Activated CD4-positive, alpha-beta T cell treated with anti-CD3 and anti-CD28 coated beads, Interleukin-2, amount 10 ng/mL, durations not matched to agents 7 days and 5 days (primary cell): ENCODE data around the gene CHMP1A. TPM values are rescaled to one million over a fixed set of nuclear protein-coding genes. Genes with fewer than 3 reads are reported as not detected.
"Not testable (repeated sequence)": the region's sequence is repeated elsewhere in the genome, so short reads cannot be mapped to it uniquely, and the experiment has no call there.

Experiments
- CTCF ChIA-PET: fragments of 350-600 bp; sonication (Branson Sonifier 250); formaldehyde crosslinking; loops from one replicate; lab custom pipeline; 2021; ENCODE audit warnings: antibody characterized with exemption; lab: Charles Lee
- POLR2A ChIA-PET: fragments of 350-600 bp; sonication (Branson Sonifier 250); formaldehyde crosslinking; loops from one replicate; lab custom pipeline; 2021; ENCODE audit warnings: antibody characterized with exemption; lab: Charles Lee
- DNase-seq: peaks from one replicate; pipeline ENCODE4 v3.0.0-alpha.2; 2020
- H3K27ac Mint-ChIP-seq: one replicate; pipeline ENCODE4 v1.8.0; 2021; ENCODE audit warnings: mild to moderate bottlenecking, moderate library complexity, mixed read lengths
- H3K27me3 Mint-ChIP-seq: one replicate; pipeline ENCODE4 v1.8.0; 2021; ENCODE audit warnings: mixed read lengths
- H3K36me3 Mint-ChIP-seq: one replicate; pipeline ENCODE4 v1.8.0; 2021; ENCODE audit warnings: low read depth, mixed read lengths
- H3K4me1 Mint-ChIP-seq: one replicate; pipeline ENCODE4 v1.8.0; 2021; ENCODE audit warnings: mixed read lengths
- H3K4me3 Mint-ChIP-seq: one replicate; pipeline ENCODE4 v1.8.0; 2021; ENCODE audit warnings: mild to moderate bottlenecking, moderate library complexity, mixed read lengths
- H3K9me3 Mint-ChIP-seq: one replicate; pipeline ENCODE4 v1.8.0; 2021; ENCODE audit warnings: mixed read lengths
- total RNA-seq, 2 experiments: library from RNA; stranded (reverse); gene quantifications; one replicate each; pipeline ENCODE4 v1.2.3, GENCODE V29; 2021

Gene CHMP1A
- total RNA-seq, 2 experiments from 2014 or later, result 77.6 to 102 TPM

DNA sequence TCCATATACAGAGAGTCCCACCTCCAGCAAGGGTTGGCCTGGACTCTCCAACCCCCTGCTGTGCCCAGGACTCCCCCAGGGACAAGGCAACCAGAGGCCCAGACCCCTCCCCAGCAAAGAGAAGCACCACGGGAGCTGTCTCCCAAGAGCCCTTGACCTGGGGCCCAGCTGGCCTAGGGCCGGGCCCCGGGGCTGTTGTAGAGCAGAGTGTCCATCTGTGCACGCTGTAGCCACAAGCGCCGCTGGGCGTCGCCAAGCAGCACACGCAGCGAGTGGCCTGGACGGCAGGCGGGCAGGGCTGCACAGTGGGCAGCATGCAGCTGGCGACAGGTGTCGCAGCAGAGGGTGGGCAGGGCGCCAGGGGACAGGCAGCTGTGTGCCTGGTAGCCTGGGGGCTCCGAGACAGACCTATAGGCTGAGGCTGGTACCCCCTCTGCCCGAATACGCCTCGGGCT, 39.7 kb upstream of the CHMP1A start:
- no peak overlapping the region for H3K27ac Mint-ChIP-seq
- POLR2A ChIA-PET, result no interaction called here
- no peak overlapping the region for H3K4me3 Mint-ChIP-seq
- H3K27me3 Mint-ChIP-seq, result no peaks in the 10 kb centered on the region
- peaks cover 26% of the 10 kb centered on the region for H3K4me1 Mint-ChIP-seq
- H3K9me3 Mint-ChIP-seq, result no peaks in the 10 kb centered on the region
- H3K36me3 Mint-ChIP-seq, result peaks cover 7% of the 10 kb centered on the region
- no peak for DNase-seq
- CTCF ChIA-PET, result interaction anchor here (1.1 to 1.7 kb wide), 3 partner anchors 9 to 164 kb away, joined by 5 to 7 read pairs (median 5); no protein-coding TSS in a partner anchor

DNA sequence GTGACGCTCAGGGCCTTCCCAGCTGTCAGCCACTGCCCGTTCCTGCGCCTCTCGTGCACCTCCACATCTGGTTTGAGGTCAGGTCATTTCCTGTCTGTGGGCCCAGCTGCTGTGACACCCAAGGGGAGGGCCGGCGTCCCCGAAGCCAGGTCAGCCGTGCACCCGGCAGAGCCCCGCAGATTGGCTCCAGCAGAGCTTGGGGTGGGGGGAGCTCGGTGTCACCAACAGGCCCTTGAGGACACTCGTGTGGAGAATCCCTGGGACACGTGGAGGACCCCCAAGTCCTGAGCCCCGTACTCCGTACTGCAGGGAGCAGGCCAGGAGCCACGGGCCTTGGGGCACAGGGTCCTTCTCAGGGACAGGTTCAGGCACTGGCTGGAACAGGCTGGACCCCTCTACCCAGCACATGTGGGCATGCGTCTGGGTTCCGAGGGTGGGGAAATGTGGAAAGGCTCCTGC, 39.2 kb upstream of the CHMP1A start:
- H3K36me3 Mint-ChIP-seq, result peaks cover 7% of the 10 kb centered on the region
- POLR2A ChIA-PET, result no interaction called here
- H3K27me3 Mint-ChIP-seq, result no peaks in the 10 kb centered on the region
- CTCF ChIA-PET, result interaction anchor here (0.7 to 2.0 kb wide), 3 partner anchors 9 to 167 kb away, joined by 3 to 5 read pairs (median 4); no protein-coding TSS in a partner anchor
- H3K4me1 Mint-ChIP-seq, result peaks cover 23% of the 10 kb centered on the region
- H3K4me3 Mint-ChIP-seq, result no peak overlapping the region
- no peaks in the 10 kb centered on the region for H3K9me3 Mint-ChIP-seq
- peak overlapping the region; percentile 25 for H3K27ac Mint-ChIP-seq
- DNase-seq, result no peak

DNA sequence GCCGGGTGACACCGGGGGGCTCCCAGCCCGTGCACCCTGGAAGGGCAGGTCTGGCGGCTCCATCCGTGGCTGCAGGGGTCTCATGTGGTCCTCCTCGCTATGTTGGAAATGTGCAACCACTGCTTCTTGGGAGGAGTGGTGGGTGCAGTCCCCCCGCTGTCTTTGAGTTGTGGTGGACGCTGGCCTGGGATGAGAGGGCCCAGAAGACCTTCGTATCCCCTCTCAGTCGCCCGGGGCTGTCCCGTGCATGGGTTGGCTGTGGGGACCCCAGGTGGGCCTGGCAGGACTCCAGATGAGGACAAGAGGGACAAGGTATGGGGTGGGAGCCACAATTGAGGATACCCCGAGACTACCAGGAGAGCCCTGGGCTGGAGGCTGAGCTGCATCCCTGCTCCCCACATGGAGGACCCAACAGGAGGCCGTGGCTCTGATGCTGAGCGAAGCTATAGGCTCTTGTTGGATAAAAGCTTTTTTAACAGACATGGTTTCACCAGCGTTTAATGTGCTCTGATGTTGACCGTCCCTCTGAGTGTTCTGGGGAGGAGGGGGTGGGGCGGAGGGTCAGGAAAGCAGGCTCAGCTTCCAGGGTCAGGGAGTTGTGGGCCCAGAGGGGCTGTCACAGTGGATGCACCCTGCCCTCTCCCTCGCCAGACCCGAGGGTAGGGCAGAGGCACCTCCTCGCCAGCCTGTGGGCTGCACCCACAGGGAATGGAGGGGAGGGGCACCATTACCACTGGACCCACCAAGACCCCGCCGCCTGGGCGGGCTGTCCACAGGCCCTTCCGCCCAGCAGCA, 38.6 kb upstream of the CHMP1A start:
- Mint-ChIP-seq H3K36me3 (peaks cover 7% of the 10 kb centered on the region), H3K27me3 (no peaks in the 10 kb centered on the region), H3K9me3 (no peaks in the 10 kb centered on the region), H3K4me1 (peaks cover 23% of the 10 kb centered on the region), H3K27ac (peak overlapping the region; percentile 25), H3K4me3 (no peak overlapping the region)
- CTCF ChIA-PET, result interaction anchor here (0.7 to 2.0 kb wide), 4 partner anchors 10 to 168 kb away, joined by 3 to 5 read pairs (median 4); no protein-coding TSS in a partner anchor
- POLR2A ChIA-PET, result no interaction called here
- DNase-seq, result no peak

DNA sequence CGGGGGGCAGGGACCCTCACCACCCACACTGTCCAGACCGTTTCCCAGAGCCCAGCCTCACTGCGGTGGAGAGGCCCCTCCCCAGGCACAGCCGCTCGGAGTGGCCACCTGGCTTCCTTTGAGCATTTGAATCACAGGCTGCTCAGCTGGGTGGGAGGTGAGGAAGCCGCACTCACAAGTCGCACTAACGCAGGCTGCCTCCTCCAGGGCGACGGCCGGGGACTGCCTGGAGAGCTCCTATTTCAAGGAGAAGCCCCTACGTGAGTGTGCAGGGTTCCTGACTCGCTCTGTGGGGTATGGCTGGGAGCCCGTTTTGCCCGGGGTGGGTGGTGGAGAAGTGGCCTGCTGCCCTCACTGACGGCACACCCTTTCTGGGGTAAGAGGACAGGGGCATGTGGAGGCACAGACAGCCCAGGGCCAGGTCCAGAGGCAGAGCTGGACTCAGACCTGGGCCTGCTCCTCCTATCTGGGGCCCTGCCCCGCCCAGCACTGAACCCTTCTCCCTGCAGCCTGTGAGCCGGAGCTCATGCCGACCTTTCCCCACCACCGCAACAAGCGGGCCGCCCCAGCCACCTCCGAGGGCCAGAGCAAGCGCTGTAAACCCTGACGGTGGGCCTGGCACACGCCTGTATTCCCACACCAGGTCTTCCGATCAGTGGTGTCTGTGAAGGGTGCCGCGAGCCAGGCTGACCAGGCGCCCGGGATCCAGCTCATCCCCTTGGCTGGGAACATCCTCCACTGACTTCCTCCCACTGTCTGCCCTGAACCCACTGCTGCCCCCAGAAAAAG, 37.8 kb upstream of the CHMP1A start:
- H3K27ac Mint-ChIP-seq, result no peak overlapping the region
- ChIA-PET CTCF (interaction anchor here (1.0 to 2.0 kb wide), 3 partner anchors 115 to 168 kb away, joined by 3 to 4 read pairs (median 4); no protein-coding TSS in a partner anchor), POLR2A (no interaction called here)

DNA sequence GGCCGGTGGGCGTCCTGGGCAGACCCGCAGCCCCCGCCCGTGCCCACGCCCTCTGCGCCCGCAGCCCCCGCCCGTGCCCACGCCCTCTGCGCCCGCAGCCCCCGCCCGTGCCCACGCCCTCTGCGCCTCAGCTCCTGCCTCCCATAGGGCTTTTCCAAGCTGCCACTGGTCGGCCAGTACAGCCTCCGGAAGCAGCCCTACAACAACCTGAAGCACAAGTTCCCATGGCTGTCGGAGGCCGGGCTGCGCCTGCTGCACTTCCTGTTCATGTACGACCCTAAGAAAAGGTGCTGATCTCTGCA, 37.2 kb upstream of the CHMP1A start:
- H3K27me3 Mint-ChIP-seq, DNase-seq, H3K27ac Mint-ChIP-seq, POLR2A ChIA-PET, H3K4me3 Mint-ChIP-seq, H3K9me3 Mint-ChIP-seq: not testable (repeated sequence)
- H3K4me1 Mint-ChIP-seq, result peaks cover 23% of the 10 kb centered on the region
- CTCF ChIA-PET, result interaction anchor here (1.2 to 2.0 kb wide), 2 partner anchors 167 to 169 kb away, joined by 4 read pairs; no protein-coding TSS in a partner anchor
- peaks cover 12% of the 10 kb centered on the region for H3K36me3 Mint-ChIP-seq

More for the DNA sequence above, 37.8 kb upstream of the CHMP1A start:
- Mint-ChIP-seq H3K4me3 (no peak overlapping the region), H3K36me3 (peaks cover 9% of the 10 kb centered on the region), H3K27me3 (no peaks in the 10 kb centered on the region), H3K4me1 (peaks cover 25% of the 10 kb centered on the region), H3K9me3 (no peaks in the 10 kb centered on the region)
- no peak for DNase-seq

DNA sequence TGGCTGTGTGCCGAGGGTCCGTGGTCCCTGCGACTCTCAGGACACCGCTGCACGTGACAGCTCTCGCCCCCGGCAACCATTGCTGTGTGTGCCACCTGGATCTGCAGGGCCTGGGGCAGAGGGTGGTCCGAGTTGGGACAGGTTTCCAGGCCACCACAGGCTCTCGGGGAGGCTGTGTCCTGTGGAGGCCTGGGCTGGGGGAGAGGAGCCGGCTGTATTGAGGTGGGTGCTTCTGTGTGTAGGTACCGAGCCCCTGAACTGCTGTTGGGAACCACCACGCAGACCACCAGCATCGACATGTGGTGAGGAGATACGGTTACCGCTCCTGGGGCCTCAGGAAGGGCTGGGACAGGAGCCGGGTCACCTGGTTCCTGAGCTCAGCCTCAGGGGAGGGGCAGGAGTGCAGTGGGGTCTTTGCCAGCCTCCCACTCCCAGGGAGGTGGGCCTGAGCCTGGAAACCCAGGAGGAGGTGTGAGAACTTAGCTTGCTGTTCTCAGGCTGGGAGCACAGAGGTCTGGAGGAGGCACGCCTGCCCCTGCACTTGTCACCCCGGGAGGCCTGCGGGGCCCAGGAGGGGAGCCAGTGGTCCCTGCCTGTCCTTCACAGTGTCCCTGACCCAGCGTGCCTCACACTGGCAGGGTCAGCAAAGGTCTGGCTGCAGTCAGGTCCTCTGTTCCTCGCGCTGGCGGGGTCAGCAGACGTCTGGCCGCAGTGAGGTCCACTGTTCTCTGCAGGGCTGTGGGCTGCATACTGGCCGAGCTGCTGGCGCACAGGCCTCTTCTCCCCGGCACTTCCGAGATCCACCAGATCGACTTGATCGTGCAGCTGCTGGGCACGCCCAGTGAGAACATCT, 36.6 kb upstream of the CHMP1A start:
- ChIA-PET CTCF (interaction anchor here (0.6 to 1.2 kb wide), 3 partner anchors 164 to 167 kb away, joined by 3 to 4 read pairs (median 3); no protein-coding TSS in a partner anchor), POLR2A (no interaction called here)
- H3K4me3 Mint-ChIP-seq, result no peak overlapping the region
- H3K27me3 Mint-ChIP-seq, result no peaks in the 10 kb centered on the region
- peaks cover 12% of the 10 kb centered on the region for H3K36me3 Mint-ChIP-seq
- H3K4me1 Mint-ChIP-seq, result peaks cover 21% of the 10 kb centered on the region
- no peak for DNase-seq
- H3K9me3 Mint-ChIP-seq, result no peaks in the 10 kb centered on the region
- H3K27ac Mint-ChIP-seq, result no peak overlapping the region

DNA sequence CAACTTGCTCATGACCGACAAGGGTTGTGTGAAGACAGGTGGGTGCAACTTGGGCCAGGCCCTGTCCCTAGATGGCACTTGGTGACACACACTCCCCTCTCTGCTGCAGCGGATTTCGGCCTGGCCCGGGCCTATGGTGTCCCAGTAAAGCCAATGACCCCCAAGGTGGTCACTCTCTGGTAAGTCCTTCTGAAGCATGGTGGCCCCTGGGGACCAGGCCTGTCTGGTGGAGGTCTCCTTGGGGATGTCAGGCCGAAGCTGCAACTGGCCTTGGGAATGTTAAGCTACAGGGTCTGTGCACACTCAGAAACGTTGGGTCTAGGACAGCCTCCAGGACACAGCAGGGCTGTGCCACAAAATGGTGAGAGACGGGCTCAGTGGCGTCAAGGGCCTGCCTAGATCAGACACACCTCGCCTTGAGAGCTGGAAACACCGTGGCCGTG, 35.8 kb upstream of the CHMP1A start:
- Mint-ChIP-seq H3K4me3 (no peak overlapping the region), H3K9me3 (no peaks in the 10 kb centered on the region), H3K27ac (peak overlapping the region; percentile 9), H3K4me1 (peaks cover 20% of the 10 kb centered on the region), H3K27me3 (no peaks in the 10 kb centered on the region), H3K36me3 (peaks cover 10% of the 10 kb centered on the region)
- ChIA-PET CTCF (interaction anchor here (0.6 to 0.9 kb wide), 3 partner anchors 165 to 168 kb away, joined by 3 to 8 read pairs (median 3); no protein-coding TSS in a partner anchor), POLR2A (no interaction called here)
- DNase-seq, result no peak

DNA sequence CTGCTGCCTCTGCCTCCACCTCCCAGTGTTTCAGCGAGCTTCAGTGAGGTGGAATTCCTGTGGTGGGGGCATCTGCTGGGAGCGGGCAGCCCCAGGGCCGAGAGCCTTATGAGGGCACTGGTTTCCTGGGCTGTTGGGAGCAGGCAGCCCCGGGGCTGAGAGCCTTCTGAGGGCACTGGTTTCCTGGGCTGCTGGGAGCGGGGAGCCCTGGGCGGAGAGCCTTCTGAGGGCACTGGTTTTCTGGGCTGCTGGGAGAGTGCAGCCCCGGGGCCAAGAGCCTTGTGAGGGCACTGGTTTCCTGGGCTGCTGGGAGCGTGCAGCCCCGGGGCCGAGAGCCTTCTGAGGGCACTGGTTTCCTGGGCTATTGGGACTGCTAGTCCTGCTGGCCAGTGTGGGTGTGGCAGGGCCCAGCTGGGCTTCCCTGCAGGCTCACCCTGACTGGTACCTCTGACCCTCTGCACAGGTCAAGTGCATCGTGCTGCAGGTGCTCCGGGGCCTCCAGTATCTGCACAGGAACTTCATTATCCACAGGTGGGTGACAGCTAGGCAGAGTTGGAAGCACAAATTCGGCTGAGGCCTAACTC, 34.6 kb upstream of the CHMP1A start:
- no peaks in the 10 kb centered on the region for H3K9me3 Mint-ChIP-seq
- no peak for DNase-seq
- H3K27me3 Mint-ChIP-seq, result no peaks in the 10 kb centered on the region
- ChIA-PET POLR2A (no interaction called here), CTCF (interaction anchor here (1.1 to 2.5 kb wide), 2 partner anchors 8 to 14 kb away, joined by 3 to 8 read pairs; partner anchors contain the start of gene SPATA2L)
- H3K4me3 Mint-ChIP-seq, result no peak overlapping the region
- H3K36me3 Mint-ChIP-seq, result peaks cover 14% of the 10 kb centered on the region
- no peak overlapping the region for H3K27ac Mint-ChIP-seq
- H3K4me1 Mint-ChIP-seq, result peaks cover 26% of the 10 kb centered on the region

DNA sequence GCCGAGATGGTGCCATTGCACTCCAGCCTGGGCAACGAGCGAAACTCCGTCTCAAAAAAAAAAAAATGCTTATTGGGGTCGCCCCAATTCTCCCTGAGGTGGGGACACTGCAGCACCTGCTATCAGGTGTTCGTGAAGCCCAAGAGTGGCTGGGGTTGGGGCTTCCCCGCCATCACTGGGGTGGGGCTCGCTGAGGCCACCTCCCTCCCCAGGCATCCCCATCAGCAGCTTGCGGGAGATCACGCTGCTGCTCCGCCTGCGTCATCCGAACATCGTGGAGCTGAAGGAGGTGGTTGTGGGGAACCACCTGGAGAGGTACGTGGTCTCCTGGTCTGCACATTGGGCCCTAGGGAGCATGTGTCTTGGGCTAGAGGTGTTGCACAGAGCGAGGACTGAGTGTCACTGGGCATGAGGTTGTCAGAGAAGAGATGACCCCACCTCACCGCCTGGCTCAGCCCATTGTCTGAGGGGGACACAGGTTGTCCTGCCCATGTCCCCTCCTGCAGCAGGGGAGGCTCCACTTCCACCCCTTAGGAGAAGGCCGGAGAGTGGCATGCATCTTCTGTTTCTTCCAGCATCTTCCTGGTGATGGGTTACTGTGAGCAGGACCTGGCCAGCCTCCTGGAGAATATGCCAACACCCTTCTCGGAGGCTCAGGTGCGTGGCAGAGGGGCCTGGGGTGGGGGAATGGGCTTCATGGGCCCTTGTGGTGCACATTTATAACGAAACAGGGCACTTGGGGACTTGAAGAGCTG, 33.9 kb upstream of the CHMP1A start:
- H3K4me1 Mint-ChIP-seq, result peaks cover 24% of the 10 kb centered on the region
- CTCF ChIA-PET, result interaction anchor here (1.1 to 2.5 kb wide), 2 partner anchors 9 to 14 kb away, joined by 3 to 8 read pairs; partner anchors contain the start of gene SPATA2L
- peaks cover 14% of the 10 kb centered on the region for H3K36me3 Mint-ChIP-seq
- no peak overlapping the region for H3K27ac Mint-ChIP-seq
- no peaks in the 10 kb centered on the region for H3K9me3 Mint-ChIP-seq
- H3K27me3 Mint-ChIP-seq, result no peaks in the 10 kb centered on the region
- POLR2A ChIA-PET, result no interaction called here
- no peak overlapping the region for H3K4me3 Mint-ChIP-seq
- no peak for DNase-seq

DNA sequence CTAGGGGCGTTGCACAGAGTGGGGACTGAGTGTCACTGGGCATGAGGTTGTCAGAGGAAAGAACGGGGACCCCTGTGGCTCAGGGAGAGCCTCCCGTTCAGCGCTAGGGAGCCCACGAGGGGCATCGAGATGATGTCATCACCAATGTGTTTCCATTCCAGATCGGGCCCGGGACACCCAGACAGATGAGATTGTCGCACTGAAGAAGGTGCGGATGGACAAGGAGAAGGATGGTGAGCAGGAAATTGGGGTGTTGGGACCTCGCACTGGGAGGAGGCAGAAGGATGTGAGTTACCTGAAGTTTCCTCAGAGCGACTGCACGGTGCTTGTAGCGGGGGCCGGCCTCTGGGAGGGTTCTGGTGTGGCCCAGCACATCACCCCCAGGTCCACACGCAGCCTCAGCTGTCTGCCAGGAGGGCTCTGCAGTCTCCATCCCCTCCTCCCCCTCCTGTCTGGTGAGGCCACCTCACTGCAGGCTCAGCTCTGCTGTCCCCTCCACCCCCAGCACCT, 32.9 kb upstream of the CHMP1A start:
- Mint-ChIP-seq H3K36me3 (peaks cover 14% of the 10 kb centered on the region), H3K4me1 (peaks cover 21% of the 10 kb centered on the region), H3K27me3 (no peaks in the 10 kb centered on the region), H3K9me3 (no peaks in the 10 kb centered on the region), H3K4me3 (no peak overlapping the region), H3K27ac (no peak overlapping the region)
- CTCF ChIA-PET, result interaction anchor here (2.5 kb wide), 1 partner anchor 10 kb away, joined by 8 read pairs; the partner anchor contains the start of gene SPATA2L
- POLR2A ChIA-PET, result no interaction called here
- DNase-seq, result no peak

DNA sequence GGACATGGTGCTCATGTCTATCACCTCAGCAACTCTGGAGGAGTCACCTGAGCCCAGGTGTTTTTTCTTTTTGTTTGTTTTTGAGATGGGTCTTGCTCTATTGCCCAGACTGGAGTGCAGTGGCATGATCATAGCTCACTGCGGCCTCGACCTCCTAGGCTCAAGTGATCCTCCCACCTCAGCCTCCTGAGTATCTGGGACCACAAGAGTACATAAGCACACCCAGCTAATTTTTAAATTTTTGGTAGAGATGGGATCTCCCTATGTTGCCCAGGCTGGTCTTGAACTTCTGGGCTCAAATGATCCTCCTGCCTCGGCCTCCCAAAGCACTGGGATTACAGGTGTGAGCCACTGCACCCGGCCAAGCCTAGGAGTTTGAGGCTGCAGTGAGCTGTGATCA, 32.1 kb upstream of the CHMP1A start:
- H3K4me3 Mint-ChIP-seq, DNase-seq, H3K9me3 Mint-ChIP-seq, POLR2A ChIA-PET, H3K27me3 Mint-ChIP-seq, H3K27ac Mint-ChIP-seq: not testable (repeated sequence)
- CTCF ChIA-PET, result interaction anchor here (0.6 to 2.6 kb wide), 2 partner anchors 10 to 12 kb away, joined by 3 to 22 read pairs; no protein-coding TSS in a partner anchor
- peaks cover 24% of the 10 kb centered on the region for H3K4me1 Mint-ChIP-seq
- H3K36me3 Mint-ChIP-seq, result peaks cover 17% of the 10 kb centered on the region
